SK-N-DZ (cell line): ENCODE data around the gene PAK1IP1.
"Not testable (repeated sequence)": the region's sequence is repeated elsewhere in the genome, so short reads cannot be mapped to it uniquely, and the experiment has no call there.

Experiments used
- DNase-seq: peaks from one replicate; pipeline ENCODE4 v3.0.0-alpha.2; 2015; ENCODE audit warnings: low spot score
- small RNA-seq, 2 experiments: library from RNA; depleted of rRNA; stranded (forward); fragments of <200 nt; gene quantifications; one replicate each; pipeline ENCODE3, GENCODE V24; 2014

PAK1IP1 gene

GRCh38 chr6:10743515-10743914, 48.7 kb downstream of the PAK1IP1 start:
- no peak for DNase-seq

- no peak for DNase-seq
Observed at GRCh38 chr6:10745116-10745515, 50.3 kb downstream of the PAK1IP1 start.

DNA sequence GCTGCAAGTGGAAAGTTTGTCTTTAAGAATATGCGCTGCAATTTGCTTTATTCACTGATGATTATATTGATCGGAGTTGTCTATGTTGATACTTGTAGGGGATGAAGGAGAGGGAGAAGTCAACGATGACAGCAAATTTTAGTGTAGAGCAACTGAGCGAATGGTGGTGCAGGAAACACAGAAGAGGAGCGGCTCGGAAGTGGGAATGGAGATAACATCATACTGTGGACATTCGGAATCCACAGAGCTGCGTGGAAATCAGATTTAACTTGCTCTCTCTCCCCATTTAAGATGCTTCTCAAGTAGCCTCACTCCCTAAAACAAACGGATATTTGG, 52.1 kb downstream of the PAK1IP1 start:
- no peak for DNase-seq

GRCh38 chr6:10747251-10747972, 52.6 kb downstream of the PAK1IP1 start, which contains the start of gene TMEM14B:
Gene TMEM14B, plus strand, starts transcription at chr6:10747805. Its CDS starts 1,441 bp downstream, at chr6:10749246.
- DNase-seq = peak; percentile 95

DNA sequence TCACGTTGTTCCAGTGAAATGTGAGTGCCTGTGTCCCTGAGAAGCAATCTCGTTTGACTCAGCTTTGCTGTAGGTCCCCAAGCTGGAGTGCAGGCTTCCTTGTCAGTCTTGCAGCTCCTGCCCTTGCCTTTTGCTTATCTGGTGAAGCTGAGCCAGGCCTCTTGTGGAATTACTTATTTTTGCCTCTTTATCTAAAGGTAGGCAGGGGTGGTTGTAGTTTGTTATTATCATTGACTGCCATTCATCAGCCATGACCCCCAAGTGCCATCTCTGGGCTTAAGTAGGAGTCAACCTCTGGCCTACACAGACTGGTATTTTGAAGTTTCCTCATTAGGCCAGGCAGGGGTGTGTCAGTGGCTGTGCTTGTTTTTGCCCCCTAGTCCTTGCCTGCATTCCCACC, 55.0 kb downstream of the PAK1IP1 start:
- no peak for DNase-seq

- not testable (repeated sequence) for DNase-seq
Observed at GRCh38 chr6:10750568-10750967, 55.8 kb downstream of the PAK1IP1 start.

DNA sequence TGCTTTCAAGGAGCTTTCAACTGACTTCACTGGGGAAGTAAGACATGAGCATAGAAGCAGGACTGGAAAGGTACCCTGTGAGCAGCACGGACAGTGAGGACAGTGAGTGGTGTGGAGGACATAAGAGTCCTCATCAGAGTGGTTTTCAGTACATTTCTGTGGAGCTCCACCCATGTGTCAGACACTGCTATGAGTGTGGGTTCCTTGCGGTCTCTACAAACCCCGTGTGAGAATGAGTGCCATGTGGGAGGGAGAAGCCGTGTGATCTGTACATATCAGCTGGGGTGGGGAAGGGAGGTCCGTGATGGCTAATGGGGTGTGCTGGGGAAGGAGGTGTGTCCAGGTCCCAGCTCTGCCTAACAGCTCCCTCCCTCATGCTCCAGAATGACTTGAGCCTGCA, 57.0 kb downstream of the PAK1IP1 start:
- DNase-seq = not testable (repeated sequence)

DNA sequence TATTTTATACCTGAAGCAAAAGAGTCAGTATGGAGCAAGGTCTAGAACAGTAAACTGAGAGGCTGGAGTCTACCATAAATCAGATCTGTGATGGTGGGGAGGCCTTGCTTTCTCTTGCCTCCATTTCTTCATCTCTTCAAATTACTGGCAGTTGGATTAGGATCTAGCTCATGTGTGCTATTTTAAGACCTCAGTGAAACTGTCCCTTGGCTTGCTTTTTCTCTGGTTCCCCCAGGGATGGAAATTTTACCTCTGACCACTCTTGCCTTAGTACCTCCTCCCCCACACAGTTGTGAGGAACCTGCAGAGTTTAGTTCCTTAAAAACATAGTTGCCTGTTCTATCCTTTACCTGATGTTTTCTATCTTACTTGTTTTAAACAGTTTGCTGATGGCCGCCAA, 61.3 kb downstream of the PAK1IP1 start:
- no peak for DNase-seq

Small RNA genes within 50 kb of the gene (small RNA-seq; reads per million reads assigned to genes)
- gene RF00019 = 0 reads per million in 2 experiments
- gene RNA5SP203 = 0 to 0.04 reads per million in 2 experiments
